GM19099 (cell line): ENCODE data around the gene RFPL4A.

ENCODE experiments used
- POLR2A ChIP-seq: IDR thresholded peaks from 3 replicates; pipeline ENCODE4 v1.6.1; 2011; ENCODE audit warnings: low read depth; ENCODE audit not compliant: insufficient read length; ENCODE audit errors: extremely low read depth

RFPL4A gene

DNA sequence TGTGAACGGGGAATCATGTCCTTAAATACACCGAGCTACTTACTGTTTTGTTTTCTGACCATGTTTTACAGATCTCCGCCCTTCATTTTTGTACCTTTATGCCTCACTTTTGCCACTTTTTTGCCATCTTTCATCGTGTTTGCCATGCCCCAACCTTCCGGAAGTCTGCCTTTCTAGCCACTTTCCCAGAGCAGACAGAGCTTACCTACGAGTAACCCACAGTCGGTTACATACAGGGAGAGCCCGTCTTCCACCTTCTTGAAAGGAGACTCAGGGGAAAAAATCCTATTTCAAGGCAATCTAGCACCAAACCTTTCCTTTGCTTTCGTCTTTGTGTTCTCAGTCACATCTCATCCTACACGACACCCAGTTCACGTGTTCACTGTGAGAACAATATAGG, 36.1 kb downstream of the RFPL4A start:
- no peak for TF ChIP-seq POLR2A

DNA sequence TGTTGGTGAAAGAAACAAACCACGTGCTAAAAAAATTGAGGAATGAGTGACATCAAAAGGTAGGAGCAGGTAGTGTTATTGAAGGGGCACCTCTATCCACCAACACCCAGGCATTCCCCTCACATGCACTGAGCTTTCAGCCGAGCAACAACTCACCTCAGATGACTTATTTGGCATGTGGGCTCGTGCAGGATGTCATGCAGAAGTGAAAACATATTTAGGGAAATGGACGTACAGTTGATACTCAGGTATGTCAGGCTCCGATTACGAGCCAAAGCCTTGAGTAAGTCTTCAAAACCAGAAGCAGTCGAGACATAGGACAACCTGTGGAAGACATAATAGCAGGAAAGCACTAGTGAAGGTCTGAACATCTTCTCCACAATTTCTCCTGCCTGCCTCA, 42.5 kb downstream of the RFPL4A start:
- TF ChIP-seq POLR2A, result no peak

DNA sequence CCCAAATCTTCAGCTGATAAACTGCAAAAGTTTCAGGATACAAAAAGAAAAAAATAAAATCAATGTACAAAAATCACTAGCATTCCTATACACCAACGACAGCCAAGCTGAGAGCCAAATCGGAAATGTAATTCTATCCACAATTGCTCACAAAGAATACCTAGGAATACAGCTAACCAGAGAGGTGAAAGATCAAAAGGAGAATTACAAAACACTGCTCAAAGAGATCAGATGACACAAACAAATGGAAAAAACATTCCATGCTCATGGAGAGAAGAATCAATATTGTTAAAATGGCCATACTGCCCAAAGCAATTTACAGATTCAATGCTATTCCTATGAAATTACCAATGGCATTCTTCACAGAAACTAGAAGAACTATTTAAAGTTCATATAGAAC, 43.4 kb downstream of the RFPL4A start:
- TF ChIP-seq POLR2A, result no peak

DNA sequence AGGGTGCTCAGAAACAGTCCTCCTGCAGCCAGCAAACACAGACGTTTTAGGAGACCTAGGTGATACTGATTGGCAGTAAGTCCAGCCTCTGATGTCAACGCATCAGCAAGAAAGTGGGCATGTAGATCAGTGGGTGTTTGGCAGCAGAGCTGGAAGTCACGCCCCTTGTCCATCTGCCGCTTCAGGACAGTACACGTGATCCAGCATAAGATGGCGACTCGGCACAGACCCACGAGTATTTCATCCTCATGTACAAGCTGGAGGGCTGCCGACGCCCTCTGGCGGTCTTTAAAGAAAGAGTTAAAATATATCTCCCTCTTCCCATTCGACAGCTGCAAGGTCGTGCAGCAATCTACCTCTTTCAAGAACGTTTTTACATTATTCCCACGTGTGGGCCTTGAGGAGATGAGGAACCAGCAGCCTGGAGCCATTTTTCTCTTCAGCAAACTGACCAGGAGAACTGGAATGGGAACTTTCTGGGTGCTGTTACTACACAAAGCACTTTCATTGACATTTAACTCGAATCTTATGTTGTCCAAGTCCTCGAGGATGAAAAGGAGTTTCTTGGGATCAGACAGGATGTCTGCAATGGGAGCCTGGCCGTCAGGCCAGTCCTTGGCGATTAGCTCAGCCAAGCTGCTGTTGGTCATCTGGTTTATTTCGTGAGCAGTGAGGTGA, 50.6 kb downstream of the RFPL4A start:
- TF ChIP-seq POLR2A, result no peak

DNA sequence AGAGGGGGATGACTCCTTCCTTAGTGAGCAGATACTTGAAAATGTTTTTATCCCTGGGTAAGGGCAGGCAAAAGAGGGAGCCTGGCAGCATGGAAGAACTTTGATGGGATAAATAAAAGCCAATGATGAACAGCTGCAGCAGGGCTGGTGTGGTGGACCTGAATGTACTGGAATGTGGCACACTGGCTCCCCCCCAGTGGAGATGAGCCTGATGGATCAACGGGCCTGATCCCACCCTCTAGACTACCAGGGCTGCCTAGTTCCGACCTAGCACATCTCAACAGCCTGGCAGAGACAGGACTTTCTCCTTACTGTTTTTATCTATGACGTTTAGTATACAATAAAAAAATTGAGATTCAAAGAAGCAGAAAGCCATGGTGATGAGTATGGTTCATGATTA, 52.4 kb downstream of the RFPL4A start:
- no peak for TF ChIP-seq POLR2A

DNA sequence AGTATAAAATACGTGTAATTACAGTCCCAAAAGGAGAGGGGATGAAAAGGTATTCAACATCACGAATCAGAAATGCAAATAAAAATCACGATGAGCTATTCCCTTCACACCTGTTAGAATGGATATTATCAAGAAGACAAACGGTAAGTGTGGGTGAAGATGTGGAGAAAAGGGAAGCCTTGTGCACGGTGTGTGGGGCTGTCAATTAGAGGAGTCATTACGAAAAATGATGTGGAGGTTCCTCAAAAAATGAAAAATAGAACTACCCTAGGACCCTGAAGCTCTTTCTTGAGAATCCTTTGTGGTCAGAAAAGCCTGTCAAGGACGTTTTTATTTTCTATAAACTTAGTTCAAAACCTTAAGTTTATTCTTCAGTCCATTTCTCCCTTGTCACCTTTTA, 53.6 kb downstream of the RFPL4A start:
- no peak for TF ChIP-seq POLR2A
